GM18868 (cell line): ENCODE results near the gene VWA8.
"Not testable (repeated sequence)": the region's sequence is repeated elsewhere in the genome, so short reads cannot be mapped to it uniquely, and the experiment has no call there.

Experiments
- ATAC-seq: cut with Tn5 transposase; IDR thresholded peaks from one replicate; pipeline ENCODE4 v1.9.1; 2021; ENCODE audit warnings: mild to moderate bottlenecking, moderate library complexity; ENCODE audit not compliant: unreplicated experiment

VWA8 gene

DNA sequence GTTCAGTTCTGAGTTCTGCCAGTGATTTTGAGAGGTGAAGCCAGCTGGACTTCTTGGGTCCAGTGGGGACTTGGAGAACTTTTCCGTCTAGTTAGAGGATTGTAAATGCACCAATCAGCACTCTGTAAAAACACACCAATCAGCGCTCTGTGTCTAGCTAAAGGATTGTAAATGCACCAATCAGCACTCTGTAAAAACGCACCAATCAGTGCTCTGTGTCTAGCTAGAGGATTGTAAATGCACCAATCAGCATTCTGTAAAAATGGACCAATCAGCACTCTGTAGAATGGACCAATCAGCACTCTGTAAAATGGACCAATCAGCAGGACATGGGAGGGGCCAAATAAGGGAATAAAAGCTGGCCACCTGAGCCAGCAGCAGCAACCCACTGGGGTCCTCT, 418.1 kb downstream of the VWA8 start:
- not testable (repeated sequence) for ATAC-seq

DNA sequence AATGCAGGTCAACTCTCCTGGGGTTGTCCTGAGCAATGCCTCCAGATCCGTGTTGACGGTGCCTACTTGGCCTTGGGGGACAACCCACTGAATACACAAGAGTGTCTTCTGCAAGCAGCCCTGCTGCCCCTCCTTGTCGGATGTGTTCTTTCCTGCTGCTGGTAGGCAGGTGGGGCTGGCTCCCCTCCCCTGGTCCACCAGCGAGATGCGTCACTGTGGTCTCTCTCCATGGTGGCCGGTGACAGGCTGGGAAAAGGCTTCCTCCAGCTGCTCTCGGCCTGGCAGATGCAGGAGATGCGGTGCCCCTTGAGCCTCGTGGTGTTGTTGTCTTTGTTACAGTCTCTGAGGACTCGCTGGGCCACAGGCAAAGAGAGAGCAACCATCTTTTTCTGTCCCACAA, 418.6 kb downstream of the VWA8 start:
- no peak for ATAC-seq

DNA sequence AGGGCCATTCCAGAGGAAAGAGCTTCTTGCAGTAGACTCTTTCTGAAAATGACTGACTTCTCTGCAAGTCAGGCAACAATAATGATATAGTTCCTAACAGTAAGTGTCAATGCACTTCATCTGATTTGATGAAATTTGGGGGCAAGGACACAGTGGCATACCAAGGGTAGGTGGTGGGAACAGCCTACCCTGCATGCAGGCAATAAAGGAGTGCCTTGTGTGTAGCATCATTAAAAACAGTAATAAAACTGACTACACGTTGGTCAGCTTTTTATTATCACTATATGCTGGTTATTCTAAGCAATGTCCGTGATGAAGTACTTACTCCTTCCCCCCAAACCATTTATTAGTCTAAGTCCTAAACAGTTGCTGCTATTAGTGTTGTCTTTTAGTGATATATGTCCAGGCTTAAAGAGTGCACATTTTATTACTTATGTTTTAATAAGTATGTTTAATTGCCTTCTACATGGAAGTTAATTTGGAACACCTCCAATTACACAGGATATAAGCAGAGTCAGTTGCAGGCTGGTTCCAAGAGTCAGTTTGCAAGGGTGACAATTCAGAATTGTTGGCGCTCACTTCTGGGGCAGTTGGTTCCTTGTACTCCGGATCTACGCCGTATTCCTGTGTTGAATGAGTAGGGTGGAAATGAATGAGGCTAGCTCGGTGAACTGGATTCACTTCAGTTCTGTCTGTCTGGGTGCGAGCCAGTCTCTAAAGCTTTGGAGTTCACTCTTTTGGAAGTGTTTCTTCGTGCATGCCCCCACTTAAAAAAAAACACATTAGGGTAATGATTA, 419.6 kb downstream of the VWA8 start:
- no peak for ATAC-seq

DNA sequence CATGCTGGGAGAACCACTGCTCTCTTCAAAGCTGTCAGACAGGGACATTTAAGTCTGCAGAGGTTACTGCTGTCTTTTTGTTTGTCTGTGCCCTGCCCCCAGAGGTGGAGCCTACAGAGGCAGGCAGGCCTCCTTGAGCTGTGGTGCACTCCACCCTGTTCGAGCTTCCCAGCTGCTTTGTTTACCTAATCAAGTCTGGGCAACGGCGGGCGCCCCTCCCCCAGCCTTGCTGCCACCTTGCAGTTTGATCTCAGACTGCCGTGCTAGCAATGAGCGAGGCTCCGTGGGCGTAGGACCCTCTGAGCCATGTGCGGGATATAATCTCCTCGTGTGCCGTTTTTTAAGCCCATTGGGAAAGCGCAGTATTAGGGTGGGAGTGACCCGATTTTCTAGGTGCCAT, 420.7 kb downstream of the VWA8 start:
- ATAC-seq = not testable (repeated sequence)

DNA sequence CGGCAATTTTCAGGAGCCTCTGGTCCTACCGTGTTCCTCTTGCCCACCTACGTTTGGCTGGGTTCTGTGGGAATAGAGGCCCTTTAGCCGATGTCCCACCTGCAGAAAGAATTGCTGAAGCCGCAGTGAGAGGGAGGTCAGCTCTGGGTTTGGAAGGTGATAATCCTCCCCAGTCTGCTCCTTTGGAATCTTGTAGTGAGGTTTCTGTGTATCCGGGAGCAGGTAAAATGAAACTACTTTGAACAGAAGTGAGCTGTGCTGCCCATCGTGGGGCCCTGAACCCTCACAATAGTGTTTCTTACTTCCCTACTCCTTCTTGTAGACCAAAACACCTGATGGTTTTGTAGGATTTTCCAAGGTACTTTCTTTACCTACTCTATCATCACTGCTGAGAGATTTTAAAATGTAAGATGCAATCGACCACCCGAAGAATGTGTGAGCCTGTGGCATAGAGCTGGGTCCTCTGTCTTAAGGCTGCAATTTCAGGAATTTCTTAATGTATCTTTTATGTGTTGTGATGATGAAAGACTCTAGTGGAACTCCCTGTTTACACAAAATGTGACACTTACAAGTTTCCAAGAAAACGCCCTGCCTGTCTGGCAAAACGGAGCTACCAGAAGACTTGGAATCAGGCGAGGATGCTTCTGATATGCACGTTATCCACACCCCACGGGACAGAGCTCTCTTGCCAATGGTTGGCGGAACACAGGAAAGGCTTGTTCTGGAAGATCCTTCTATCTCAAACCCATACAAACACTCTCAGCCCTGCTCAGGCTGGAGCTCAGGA, 427.4 kb downstream of the VWA8 start:
- no peak for ATAC-seq

DNA sequence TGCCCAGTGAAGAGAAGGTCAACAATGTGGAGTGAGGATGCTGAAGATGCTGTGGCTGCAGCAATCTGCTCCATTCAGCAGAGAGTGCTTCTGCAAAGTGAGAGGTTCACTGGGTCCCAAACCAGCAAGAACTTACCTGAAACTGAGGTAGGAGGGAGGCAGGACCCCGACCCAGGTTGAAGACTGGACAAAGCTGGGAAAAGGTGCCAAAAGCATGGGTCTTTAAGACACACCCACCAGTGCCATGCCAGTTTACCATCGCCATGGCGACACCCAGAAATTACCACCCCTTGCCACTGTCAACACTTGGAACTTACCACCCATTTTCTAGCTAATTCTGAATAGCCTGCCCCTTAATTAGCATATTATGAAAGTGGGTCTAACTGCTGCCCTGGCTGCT, 432.9 kb downstream of the VWA8 start:
- ATAC-seq = no peak

DNA sequence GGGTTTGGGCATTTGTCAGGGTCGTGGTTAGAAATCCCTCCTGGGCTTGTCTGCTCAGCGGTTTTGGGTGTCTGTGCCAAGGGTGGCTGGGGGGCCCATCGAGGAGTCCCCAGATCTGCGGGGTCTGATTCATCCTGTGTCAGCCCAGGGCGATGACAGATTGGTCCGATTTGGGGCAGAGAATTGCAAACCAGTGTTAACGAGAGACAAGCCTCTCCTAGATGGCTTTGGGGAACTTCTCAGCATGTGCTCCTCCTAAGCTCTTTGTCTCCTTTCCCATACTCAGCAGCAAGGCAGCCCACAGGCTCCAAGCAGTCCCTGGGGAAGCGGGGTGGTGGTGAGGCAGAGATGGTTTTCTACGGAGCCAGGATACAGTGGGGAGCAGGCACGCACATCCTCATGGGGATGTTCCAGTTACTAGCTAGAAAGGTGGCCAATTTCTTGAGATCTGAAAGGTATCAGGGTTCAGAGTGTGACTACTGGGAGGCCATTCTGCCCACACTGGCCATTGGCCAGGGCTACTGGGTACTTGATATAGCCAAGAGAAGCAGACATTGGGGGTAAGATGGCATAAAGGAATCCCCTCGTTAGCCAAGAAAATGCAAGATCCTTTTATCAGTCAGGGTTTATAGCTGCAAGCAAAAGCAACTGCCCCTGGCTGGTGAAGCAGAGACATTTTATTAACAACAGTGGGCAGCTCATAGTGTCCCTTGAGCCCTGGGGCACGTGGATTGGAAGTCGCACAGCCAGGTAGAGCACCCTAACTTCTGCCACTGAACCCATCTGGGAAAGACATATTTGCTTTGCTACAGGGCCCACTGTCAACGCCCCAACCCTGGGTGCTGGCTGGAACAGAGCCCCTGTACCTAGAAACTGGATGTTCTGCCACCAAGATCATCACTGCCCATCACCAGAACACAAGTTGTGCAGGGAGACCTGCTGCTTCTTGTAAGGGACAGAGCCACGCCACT, 440.0 kb downstream of the VWA8 start:
- no peak for ATAC-seq

DNA sequence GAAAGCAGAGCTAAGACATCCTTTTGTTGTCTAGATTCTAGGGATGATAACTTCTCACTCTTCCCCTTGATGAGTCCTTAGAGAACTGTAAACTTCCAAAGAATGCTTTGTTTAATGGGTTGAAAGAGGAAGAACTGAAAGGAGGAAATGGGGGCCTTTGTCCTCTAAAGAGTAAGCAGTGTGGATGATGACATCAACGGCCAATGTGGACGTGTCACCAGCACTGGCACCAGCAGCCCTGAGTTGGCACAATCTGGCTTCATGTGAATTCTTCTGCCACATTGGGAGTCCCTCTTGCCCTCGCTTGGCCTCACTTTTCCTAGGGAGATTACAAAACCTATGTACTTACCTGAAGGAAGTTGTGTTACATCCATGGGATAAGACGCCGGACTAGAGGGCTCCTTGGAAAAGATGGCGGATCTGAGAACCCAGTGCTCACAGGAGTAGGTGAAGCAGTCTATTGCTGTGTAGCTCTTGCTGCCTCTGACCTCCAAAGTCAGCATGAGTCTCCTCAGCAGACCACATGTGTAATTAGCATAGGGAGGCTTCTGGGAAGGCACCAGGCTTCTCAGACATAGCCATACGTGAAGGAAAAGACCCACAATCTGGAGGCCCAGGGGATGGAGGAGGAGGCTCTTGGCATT, 440.8 kb downstream of the VWA8 start:
- ATAC-seq = no peak
